C1 segment of cervical spinal cord (tissue), 14 donors: ENCODE data around the gene RFXANK.
"Not testable (repeated sequence)": the region's sequence is repeated elsewhere in the genome, so short reads cannot be mapped to it uniquely, and the experiment has no call there.

Source experiments
- DNase-seq, 14 donors: peaks; one replicate each; lab custom pipeline; 2025; lab: John Stamatoyannopoulos, UW

The RFXANK gene, protein sequence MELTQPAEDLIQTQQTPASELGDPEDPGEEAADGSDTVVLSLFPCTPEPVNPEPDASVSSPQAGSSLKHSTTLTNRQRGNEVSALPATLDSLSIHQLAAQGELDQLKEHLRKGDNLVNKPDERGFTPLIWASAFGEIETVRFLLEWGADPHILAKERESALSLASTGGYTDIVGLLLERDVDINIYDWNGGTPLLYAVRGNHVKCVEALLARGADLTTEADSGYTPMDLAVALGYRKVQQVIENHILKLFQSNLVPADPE

DNA sequence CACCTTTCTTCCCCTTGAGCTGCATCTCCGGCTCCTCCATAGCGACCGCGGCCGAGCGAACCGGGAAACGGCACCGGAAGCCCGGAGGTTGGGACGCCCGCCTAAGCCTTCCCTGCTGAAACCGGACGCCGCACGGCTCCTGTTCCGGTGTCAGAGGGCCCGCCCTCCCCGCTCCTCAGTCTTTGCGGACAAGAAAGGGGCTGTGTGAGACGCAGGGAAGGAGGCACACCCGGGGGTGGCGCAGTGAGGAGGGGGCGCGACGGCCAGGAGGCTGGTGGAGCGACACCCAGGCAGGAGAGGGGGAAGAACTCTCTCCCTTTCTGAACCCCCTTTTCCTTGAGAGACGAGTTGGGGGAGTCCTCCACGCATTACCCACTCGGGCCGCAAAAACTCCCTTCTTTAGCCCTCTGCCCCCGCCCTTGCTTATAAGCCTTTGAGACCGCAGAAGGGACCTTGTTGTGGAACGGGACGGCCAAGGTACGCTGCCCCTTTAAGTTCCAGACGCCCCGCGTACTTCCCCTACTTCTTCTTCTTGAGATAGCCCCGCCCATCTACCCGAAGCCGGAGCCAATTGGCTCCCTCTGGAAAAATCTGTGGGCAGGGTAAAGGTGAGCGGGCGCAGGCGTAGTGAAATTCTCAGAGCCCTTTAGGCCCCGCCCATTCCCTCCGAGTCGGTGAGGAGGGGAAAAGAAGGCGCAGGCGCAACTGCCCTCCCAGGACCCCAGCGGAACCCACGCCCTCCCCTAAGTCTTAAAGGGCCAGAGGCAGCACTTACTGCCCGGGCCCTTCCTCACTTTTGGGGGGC lies at the start of gene RFXANK, which contains the start of gene BORCS8:
TSS of gene RFXANK (plus strand) at position 181 of the 805 bp plus-strand sequence. CDS start 1,689 bp downstream, outside the sequence.
TSS of gene BORCS8 (minus strand) at position 75 of the 805 bp plus-strand sequence. CDS start at position 40, 35 bp downstream.
- DNase-seq: peak; percentile 83 to 99 (median 98)

DNA sequence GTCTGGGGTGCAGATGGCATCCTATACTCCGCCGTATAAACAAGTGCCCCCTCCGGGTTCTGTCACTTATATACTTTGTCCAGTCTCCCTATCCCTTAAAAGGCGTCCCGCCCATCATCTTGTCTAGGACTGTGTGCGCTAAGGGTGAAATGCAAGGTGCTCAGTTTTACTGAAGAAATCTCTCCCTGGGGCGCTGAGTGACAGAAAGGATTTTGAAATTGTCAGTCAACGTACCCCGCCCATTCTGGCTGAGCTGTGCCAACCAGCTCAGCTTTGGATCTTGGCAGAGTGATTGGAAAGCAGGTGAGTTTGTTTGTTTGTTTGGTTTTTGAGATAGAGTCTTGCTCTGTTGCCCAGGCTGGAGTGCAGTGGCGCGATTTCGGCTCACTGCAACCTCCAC lies 49.7 kb upstream of the RFXANK start:
- DNase-seq: no peak

DNA sequence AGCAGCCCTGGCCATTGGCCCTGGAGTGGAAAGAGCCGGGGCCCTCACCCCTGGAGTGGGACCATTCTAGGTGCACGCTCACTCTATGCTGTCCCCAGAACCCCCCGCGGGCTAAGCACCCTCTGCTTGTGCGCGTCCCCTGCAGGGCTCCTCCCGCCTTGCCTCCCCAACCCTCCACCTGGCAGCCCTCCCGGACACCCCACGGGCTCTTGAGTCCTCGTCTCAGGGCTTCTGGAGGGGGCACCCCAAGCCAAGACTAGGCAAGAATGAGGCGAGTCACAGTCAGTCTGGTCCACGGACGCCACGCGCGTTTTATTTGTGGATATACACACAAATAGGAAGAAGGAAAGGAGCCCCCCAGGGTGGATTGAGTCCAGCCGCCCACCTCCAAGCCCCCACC lies 46.8 kb upstream of the RFXANK start:
- no peak for DNase-seq

DNA sequence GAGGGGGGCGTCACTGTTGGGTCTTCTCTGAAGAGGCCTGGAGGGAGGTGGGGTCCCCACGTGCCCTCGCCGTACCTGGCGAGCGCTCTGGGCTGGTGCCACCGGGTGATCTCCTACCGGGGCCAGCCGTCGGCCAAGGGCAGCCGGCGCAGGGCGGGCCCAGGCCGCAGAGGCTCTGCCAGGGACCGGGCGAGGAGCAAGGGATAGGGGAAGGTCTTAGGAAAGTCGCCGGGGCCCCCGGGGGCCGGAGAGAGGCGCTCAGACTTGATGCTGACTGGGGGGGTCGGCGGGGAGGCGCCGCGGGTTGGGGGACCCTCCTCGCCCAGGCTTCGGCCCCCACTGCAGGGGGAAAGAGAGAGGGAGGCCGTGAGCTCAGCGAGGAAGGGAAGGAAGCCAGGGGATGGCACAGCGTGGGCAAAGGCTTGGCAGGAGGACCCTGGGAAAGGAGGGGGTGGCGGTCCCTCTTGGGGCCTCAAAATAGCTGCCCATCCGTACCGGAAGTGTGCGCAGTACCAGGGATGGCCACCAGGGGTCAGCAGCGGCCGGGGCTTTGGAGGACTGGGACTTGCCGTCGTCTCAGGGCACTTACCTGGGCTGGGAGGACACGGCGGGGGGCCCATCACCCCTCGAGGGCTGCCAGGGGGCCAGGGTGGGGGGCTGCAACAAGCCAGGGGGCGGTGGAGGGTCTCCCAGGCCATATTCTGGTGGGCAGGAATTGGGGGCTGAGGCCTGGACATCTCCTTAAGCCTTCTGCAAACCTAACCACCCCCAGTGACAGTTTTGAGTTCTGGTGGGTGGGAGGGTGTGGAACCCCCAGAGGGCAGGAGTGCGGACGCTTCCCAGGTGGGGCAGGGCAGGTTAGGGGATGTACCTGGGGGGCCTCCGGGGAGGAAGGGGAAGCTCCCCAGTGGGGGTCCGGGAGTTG lies 46.1 kb upstream of the RFXANK start:
- DNase-seq: peak in 11 of 14 donors; percentile 1 to 70 (median 22)

DNA sequence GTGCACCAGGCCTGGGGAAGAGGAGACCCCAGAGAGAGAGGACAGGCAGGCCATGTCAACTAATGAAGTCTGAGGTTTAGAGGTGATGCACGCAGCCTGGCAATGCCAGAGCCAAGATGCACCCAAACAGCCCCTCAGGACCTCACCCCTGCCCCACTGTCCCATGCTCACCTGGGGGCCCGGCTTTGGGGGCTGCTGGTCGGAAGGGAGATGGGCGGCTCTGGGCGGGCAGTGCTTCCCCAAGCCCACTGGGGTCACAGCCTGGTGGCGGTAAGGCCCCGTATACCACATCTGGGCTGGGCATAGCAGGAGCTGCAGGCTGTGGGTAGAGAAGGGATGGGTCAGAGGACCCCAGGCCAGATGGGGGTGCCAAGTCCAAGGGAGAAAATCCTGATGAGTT lies 45.2 kb upstream of the RFXANK start:
- no peak for DNase-seq

DNA sequence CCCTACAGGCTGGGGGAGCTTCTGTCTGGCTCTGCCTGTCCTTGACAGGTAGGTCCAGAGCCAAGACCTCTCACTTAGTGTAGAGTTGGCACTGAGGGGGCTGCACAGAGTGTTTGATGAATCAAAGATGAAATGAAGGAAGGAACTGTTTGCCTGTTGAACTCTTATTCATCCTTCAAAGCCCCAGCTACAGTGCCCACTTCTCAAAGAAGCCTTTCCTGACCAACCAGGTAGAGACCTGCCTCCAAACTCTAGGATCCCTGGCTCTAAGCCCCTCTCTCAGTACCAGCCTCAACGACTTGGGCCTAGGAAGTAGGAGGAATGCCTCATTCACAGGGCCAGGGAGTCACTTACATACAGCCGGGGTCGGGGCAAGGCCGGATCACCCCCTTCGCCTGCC lies 44.7 kb upstream of the RFXANK start:
- DNase-seq: no peak

DNA sequence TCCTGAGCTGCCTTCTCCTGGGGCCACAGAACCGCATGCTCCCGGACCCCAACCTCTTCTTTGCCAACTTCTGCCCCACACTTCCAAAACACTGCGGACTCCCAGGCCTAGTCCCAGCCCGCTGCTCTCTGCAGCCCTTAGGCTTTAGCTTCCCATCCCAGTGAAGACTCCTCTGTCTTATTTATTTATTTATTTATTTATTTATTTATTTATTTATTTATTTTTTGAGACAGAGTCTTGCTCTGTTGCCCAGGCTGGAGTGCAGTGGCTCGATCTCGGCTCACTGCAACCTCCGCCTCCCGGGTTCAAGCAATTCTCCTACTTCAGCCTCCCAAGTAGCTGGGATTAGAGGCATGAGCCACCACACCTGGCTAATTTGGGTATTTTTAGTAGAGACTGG lies 43.6 kb upstream of the RFXANK start:
- not testable (repeated sequence) for DNase-seq

DNA sequence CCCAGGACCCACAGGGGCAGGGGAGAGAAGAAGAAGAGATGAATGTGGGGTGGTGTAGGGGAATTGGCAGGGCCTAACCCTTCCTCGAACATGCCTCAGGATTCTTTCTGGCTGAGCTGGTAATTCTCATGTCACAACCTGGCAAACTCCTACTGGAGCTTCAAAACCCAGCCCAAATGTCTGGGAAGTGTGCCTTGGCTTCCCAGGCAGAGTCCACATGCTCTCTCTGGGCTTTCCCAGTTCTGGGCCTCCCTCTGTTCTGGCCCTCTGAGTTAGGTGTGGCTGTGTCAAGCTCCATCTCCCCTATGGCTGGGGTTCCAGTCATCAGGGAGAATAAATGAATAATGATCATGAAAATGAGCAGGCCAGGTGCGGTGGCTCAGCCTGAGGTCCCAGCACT lies 42.6 kb upstream of the RFXANK start:
- DNase-seq: no peak

DNA sequence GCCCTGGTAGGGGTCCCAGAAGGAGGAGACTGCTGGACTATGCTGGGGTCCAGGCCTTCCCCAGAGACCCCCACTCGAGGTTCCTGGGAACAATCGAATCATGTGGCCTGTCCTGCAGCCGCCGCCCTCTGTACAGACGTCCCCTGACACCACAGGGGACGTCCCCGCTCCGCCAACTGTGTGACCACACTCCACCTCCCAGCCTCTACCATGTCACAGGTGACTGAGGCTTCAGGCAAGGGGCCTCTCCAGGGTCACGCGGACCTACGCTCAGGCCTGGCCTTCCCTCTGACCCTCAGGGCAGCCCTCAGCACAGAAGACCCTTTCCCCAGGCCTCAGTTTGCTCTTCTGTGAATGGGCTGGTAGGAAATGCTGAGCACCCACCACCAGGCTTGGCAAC lies 40.6 kb upstream of the RFXANK start:
- no peak for DNase-seq

DNA sequence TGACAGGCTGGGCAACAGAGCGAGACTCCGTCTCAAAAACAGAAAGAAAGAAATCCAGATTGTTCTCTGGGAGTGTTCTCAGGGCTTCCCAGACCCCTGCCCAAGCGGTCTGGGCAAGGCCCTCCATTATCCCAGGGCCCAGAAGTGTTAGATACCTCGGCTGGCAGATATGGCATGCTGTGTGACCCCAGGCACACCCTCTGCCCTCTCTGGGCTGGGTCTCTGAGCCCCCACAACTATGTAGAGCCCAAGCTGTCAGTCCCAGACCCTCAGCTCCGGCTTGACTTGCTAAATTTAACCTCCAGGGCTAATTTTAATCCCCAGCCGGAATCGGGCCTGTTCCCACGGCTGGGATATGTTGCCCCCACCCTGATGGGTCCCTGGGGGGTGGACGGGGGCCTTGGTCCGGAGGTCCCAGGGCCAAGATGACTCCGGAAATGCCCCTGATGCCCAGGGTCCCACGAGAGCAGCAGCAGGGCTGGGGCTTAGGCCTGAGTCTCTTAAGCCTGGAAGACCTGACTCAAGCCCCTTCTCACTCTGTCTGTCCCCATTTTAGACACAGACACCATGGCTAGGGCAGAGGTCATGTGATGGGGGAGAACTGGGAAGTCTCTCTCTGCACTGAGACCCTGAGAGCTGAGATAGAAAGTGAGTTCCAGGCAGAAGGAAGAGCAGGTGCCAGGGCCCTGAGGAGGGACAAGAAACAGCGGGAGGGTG lies 39.2 kb upstream of the RFXANK start:
- DNase-seq: no peak

DNA sequence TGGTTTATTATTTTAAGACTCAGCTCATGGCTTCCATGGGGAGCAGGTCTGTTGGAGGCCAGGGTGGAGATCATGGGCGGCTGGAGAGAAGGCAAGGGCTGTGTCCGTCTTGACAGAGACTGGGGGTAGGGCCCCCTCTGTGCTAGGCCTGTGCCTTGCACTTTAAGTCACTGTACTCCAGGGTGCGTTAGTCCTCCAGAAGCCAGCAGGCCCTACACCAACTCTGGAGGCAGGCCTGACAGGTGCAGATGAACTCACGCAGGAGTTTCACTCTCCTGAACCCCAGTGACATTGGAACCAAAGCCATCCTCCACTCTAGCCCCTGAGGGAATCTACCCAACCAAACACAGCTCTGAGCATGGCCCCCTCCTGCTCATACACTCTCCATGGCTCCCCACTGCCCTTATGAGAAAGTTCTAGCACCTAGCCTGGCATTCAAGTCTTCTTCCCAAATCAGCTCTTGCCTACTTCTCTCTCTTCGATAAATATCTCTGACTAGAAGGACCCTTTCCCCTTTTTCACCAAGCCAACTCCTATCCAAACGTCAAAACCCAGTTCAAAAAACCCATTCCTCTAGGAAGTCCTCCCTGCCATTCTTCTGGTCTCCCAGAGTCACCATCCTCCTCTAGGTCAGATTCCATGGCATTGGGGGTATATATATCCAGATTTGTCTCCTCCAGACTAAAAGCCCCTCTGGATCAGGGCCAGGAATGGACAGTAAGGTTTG lies 37.1 kb upstream of the RFXANK start:
- no peak for DNase-seq

DNA sequence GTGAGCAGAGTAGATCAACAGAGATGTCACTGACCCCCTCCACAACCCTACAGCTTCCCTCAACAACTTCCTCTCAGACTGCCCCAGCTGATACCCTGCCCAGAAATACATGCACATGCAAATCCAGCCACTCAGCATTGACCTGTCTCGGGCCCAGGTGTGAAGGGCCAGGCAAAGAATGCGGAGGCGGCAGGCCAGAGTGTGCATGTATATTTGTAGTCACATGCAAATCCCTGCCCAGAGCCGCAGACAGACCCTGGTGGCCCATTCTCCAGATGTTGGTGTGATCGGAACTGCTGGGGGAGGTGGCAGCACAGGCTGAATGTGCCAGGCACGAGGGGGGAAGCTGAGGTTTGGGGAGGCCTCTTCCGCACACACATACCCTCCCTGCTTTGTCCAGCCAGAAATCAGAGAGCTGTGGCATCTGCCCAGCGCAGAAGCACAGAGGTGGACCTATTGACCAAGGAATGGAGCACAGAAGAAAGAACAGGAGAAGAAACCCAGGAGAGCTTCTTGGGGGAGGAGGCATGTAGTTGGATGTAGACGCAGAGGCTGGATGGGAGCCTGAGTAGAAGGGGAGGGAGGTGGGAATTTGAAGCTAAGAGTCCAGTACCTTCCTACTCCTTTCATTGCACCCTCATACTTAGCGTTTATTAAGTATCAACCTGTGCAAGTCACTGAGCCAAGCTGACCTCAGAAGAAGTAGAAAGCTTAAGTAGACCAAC lies 36.4 kb upstream of the RFXANK start:
- no peak for DNase-seq

DNA sequence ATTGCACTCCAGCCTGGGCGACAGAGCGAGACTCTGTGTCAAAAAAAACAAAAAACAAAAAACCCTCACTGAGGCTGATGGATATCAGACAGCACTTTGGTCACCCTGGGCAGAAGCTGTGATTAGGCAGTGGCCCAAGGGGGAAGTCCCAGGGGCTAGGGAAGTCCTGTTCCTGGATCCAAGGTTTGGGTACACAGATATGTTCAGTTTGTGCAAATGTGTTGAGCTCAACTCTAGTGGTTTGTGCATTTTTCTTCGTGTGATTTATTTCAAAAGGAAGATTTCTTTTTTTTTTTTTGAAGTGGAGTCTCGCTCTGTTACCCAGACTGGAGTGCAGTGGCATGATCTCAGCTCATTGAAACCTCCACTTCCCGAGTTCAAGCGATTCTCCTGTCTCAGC lies 34.2 kb upstream of the RFXANK start:
- no peak for DNase-seq

DNA sequence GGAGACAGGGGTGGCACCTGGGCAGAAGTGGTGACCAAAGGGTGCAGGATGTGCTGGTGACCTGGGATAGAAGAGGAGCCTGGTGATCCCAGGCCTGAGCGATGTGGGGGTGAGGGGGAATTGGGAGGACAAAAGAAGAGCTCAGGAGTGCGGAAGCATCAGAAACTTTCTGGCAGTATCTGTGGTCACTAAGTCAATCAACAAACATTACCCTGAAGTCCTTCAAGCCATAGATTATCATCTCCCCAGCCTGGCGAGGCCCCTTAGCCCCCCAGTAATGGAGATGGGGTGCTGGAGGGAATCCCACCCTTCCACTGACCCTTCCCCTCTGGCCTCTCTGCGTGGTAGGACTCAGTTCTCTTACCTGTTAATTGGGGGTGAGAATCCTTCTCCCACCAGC lies 32.5 kb upstream of the RFXANK start:
- DNase-seq: no peak

DNA sequence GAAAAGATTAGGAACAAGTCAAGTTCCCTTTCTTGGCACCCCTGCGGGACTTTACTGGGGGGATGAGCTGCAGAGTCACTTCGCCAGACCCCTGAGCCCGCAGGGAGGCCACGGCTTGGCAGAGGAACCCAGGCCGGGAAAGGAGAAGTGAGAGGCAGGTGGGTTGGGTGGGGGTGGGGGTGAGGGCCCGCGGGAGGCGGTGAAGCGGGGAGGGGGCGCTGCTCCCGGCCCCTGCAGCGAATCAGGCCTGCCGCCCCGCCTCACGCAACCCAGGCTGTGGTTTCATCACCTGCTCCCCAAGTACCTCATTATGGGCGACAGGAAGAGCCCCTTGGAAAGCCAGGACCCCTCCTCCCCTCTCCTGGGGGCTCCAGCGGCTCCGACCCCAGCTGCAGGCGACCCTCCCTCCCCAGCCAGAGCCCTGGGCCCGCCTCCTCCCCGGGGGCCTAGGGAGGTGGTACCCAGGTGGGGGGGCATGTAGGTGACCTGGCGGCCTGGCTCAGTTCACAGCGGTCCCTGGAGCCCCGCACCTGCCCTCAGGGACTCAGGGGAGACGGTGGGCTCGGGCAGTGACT lies 31.5 kb upstream of the RFXANK start:
- no peak for DNase-seq

DNA sequence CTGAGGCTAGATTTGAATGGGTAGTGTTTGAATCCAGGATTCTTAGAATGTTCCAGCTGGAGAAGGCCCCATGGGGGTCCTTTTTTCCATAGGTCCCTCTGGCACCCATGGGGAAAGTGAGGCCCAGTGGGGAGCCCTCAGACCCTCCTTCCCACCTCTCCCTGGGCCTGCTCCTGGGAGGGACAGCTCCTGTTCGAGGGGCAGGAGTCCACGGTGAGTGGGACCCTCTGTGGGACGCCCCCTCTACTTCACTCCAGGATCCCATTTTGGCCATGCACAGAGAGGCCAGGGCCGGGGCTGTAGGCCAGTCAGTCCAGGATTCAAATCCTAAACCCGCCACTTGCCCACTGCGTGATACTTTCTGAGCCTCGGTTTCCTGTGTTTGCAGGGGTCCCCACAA lies 29.6 kb upstream of the RFXANK start:
- no peak for DNase-seq

DNA sequence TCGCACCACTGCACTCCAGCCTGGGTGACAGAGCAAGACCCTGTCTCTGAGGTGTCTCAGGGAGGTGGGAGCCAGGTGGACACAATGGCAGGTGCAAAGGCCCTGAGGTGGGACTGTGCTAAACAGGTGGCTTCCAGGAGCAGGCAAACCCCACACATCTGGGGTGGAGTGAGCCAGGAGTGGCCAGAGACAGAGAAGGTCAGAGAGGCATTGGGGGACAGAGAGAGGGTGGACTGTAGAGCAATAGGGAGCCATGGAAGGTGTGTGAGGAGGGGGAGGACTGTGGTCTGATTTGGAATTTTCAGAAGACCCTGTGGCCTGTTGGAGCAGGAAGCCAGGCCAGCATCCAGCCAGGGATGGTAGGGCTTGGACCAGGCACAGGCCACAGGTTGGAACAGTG lies 26.7 kb upstream of the RFXANK start:
- no peak for DNase-seq

DNA sequence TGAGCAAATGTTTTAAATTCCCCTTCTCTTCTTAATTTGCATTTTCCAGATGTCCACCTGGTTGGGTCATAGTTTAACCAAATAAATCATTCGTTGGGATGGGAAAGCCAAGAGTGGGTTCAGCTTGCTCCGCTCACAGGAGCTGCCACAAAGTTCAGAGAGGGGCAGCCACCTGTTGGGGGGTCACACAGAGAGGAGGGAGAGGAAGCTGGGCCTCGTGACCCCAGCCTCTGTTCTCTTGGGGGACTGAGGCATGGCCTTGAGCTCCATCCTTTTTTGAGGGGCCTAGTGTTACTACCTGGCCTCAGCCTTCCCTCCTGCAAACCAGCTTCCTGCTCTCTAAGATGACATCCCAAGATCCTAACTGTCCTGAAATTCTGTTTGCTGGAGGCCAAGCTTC lies 24.4 kb upstream of the RFXANK start:
- DNase-seq: no peak

DNA sequence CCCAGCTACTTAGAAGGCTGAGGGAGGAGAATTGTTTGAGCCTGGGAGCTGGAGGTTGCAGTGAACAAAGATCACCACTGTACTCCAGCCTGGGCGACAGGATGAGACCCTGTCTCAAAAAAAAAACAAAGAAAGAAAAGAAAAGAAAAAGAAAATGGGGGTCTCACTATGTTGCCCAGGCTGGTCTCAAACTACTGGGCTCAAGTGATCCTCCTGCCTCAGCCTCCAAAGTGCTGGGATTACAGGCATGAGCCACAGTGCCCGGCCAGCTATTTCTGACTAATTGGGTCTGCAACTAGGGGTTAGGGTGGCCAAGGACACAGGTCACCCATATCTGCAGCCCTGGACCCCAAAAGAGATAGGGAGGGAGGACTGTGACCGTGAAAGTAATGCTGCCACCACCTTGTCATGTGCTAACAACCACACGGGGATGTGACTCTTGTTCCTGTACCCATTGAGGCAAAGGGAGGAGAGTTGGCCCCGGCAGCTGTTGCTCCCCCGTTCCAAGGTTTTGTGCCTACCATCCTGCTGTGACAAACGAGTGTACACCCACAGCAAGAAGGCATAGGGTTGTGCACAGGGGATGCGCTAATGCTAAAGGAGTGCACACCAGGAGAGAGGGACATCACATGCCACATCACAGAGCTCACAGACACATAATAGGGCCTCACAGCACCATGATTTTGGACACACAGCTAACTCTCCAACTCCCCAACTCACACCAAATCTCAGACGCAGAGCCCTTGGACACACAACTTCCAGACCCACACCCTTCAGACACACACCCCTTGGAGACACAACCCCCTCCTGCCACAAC lies 22.6 kb upstream of the RFXANK start:
- no peak for DNase-seq
